ENCODE results near the gene PCBP4. TPM values are rescaled to one million over a fixed set of nuclear protein-coding genes. Genes with fewer than 3 reads are reported as not detected.

The PCBP4 gene
- total and polyA plus RNA-seq, 8 donors: 12.5 to 122 (median 30.0) TPM

GRCh38 chr3:51953445-51953844 lies 13.8 kb downstream of the PCBP4 start:
- intact Hi-C loops (cut with DNase I; ENCODE audit: low total_unique reads): no loop called here
- 74 to 83% (median 77%) methylated on average over 3 of the region's 3 CpGs for WGBS, 5 donors

GRCh38 chr3:51950899-51951298 lies 16.4 kb downstream of the PCBP4 start:
- DNase-seq: no peak
- Histone ChIP-seq H3K4me3 (no peak overlapping the region), H3K27ac (no peak overlapping the region), H3K4me1 (peaks cover 6 to 12% (median 8%) of the 10 kb centered on the region in 4 donors), H3K9me3 (no peaks in the 10 kb centered on the region), H3K27me3 (peaks cover 0 to 12% (median 0%) of the 10 kb centered on the region in 3 donors), H3K36me3 (peaks cover 0 to 34% (median 27%) of the 10 kb centered on the region in 4 donors)
- WGBS, 5 donors: 87 to 98% (median 96%) methylated on average over 2 of the region's 2 CpGs
- no peak for TF ChIP-seq POLR2A (IDR thresholded peaks at IDR 0.05)
- TF ChIP-seq CTCF (IDR thresholded peaks at IDR 0.05): no peak
- no peak for TF ChIP-seq EP300 (IDR thresholded peaks at IDR 0.05)
- TF ChIP-seq POLR2AphosphoS5 (IDR thresholded peaks at IDR 0.05): no peak
- intact Hi-C loops (cut with DNase I; ENCODE audit: low total_unique reads): no loop called here

More at GRCh38 chr3:51953445-51953844, 13.8 kb downstream of the PCBP4 start:
- H3K36me3 ChIP-seq: peaks cover 0 to 22% (median 18%) of the 10 kb centered on the region in 4 donors
- no peak overlapping the region for H3K27ac ChIP-seq
- peaks cover 16 to 22% (median 17%) of the 10 kb centered on the region in 4 donors for H3K4me1 ChIP-seq
- peaks cover 0 to 20% (median 0%) of the 10 kb centered on the region in 3 donors for H3K27me3 ChIP-seq
- no peaks in the 10 kb centered on the region for H3K9me3 ChIP-seq
- H3K4me3 ChIP-seq: no peak overlapping the region
- DNase-seq: no peak
- no peak for TF ChIP-seq POLR2AphosphoS5 (IDR thresholded peaks at IDR 0.05)
- no peak for TF ChIP-seq POLR2A (IDR thresholded peaks at IDR 0.05)
- no peak for TF ChIP-seq EP300 (IDR thresholded peaks at IDR 0.05)
- TF ChIP-seq CTCF (IDR thresholded peaks at IDR 0.05): no peak

- no peaks in the 10 kb centered on the region for H3K27me3 ChIP-seq
- no peak for DNase-seq
- H3K36me3 ChIP-seq: peaks cover 0 to 52% (median 42%) of the 10 kb centered on the region in 4 donors
- no peaks in the 10 kb centered on the region for H3K4me1 ChIP-seq
- TF ChIP-seq EP300 (IDR thresholded peaks at IDR 0.05) (no peak), POLR2A (IDR thresholded peaks at IDR 0.05) (no peak), POLR2AphosphoS5 (IDR thresholded peaks at IDR 0.05) (no peak), CTCF (IDR thresholded peaks at IDR 0.05) (no peak)
- H3K27ac ChIP-seq: no peak overlapping the region
- intact Hi-C loops (cut with DNase I; ENCODE audit: low total_unique reads): loop anchor here (10.0 kb wide), 1 partner anchor 196 kb away; no protein-coding TSS in a partner anchor
- WGBS, 5 donors: 87 to 95% (median 93%) methylated on average over 5 of the region's 5 CpGs
- no peak overlapping the region for H3K4me3 ChIP-seq
- no peaks in the 10 kb centered on the region for H3K9me3 ChIP-seq
Measured at GRCh38 chr3:51949121-51949520, 18.1 kb downstream of the PCBP4 start.

- TF ChIP-seq POLR2A (IDR thresholded peaks at IDR 0.05): no peak
- no peak for TF ChIP-seq CTCF (IDR thresholded peaks at IDR 0.05)
- no peak for TF ChIP-seq POLR2AphosphoS5 (IDR thresholded peaks at IDR 0.05)
- no peak for TF ChIP-seq EP300 (IDR thresholded peaks at IDR 0.05)
- Histone ChIP-seq H3K27me3 (no peaks in the 10 kb centered on the region), H3K9me3 (no peaks in the 10 kb centered on the region), H3K4me1 (peaks cover 4 to 5% (median 4%) of the 10 kb centered on the region in 4 donors), H3K27ac (no peak overlapping the region), H3K36me3 (peaks cover 0 to 55% (median 42%) of the 10 kb centered on the region in 4 donors), H3K4me3 (no peak overlapping the region)
- no peak for DNase-seq
- intact Hi-C loops (cut with DNase I; ENCODE audit: low total_unique reads): loop anchor here (10.0 kb wide), 1 partner anchor 197 kb away; no protein-coding TSS in a partner anchor
- 88 to 95% (median 94%) methylated on average over 9 to 10 of the region's 10 CpGs for WGBS, 5 donors
Measured at GRCh38 chr3:51948016-51948580, 19.2 kb downstream of the PCBP4 start.
